GM18507 (cell line): ENCODE measurements around the gene SLC35E4.
"Not testable (repeated sequence)": the region's sequence is repeated elsewhere in the genome, so short reads cannot be mapped to it uniquely, and the experiment has no call there.

Source experiments
- DNase-seq: peaks from one replicate; pipeline ENCODE4 v3.0.0; 2011; ENCODE audit warnings: low read depth; ENCODE audit not compliant: insufficient read length; ENCODE audit errors: extremely low spot score
- FAIRE-seq: peaks from 2 replicates; lab custom pipeline; 2011; peaks lifted over from hg19 to GRCh38; lab: Jason Lieb, UNC

SLC35E4 gene

GRCh38 chr22:30675436-30675835 lies 39.9 kb downstream of the SLC35E4 start:
- FAIRE-seq (no peak), DNase-seq (no peak)

- not testable (repeated sequence) for FAIRE-seq
Observed at GRCh38 chr22:30676565-30676964, 41.0 kb downstream of the SLC35E4 start.

GRCh38 chr22:30679895-30680690 lies 44.5 kb downstream of the SLC35E4 start:
- FAIRE-seq, DNase-seq: not testable (repeated sequence)

More at GRCh38 chr22:30676565-30676964, 41.0 kb downstream of the SLC35E4 start:
- not testable (repeated sequence) for DNase-seq

- FAIRE-seq (no peak), DNase-seq (no peak)
Observed at GRCh38 chr22:30680991-30681770, 45.6 kb downstream of the SLC35E4 start.

- FAIRE-seq, result no peak
- DNase-seq, result no peak
Observed at GRCh38 chr22:30681831-30682230, 46.2 kb downstream of the SLC35E4 start.

GRCh38 chr22:30685178-30685577 lies 49.6 kb downstream of the SLC35E4 start:
- FAIRE-seq, result no peak
- no peak for DNase-seq

- no peak for FAIRE-seq
- DNase-seq, result no peak
Observed at GRCh38 chr22:30687358-30687757, 51.8 kb downstream of the SLC35E4 start.

- no peak for FAIRE-seq
- no peak for DNase-seq
Observed at GRCh38 chr22:30689622-30690021, 54.0 kb downstream of the SLC35E4 start.

GRCh38 chr22:30691204-30691603 lies 55.6 kb downstream of the SLC35E4 start:
- FAIRE-seq (no peak), DNase-seq (no peak)

GRCh38 chr22:30694171-30694639 lies 58.6 kb downstream of the SLC35E4 start:
- FAIRE-seq (no peak), DNase-seq (peak; percentile 20)

- DNase-seq (no peak), FAIRE-seq (no peak)
Observed at GRCh38 chr22:30694640-30695350, 59.2 kb downstream of the SLC35E4 start, which contains the start of gene OSBP2. Gene OSBP2 (plus strand): TSS chr22:30694874. CDS start chr22:30694910, 36 bp downstream.

GRCh38 chr22:30695351-30695851 lies 59.8 kb downstream of the SLC35E4 start:
- no peak for FAIRE-seq
- no peak for DNase-seq

- no peak for FAIRE-seq
- no peak for DNase-seq
Observed at GRCh38 chr22:30695871-30696655, 60.5 kb downstream of the SLC35E4 start.
